GM21786 (cell line): Measurements from ENCODE around the gene ANKRD31.

Experiments
- ATAC-seq: cut with Tn5 transposase; IDR thresholded peaks from one replicate; pipeline ENCODE4 v1.9.1; 2021; ENCODE audit not compliant: unreplicated experiment

ANKRD31 gene

GRCh38 chr5:75043633-75044264 is 192.9 kb downstream of the ANKRD31 start:
- ATAC-seq = no peak

- ATAC-seq = no peak
These were observed 194.2 kb downstream of the ANKRD31 start for GRCh38 chr5:75042522-75042921.

- no peak for ATAC-seq
These were observed 195.7 kb downstream of the ANKRD31 start for GRCh38 chr5:75040973-75041372.

GRCh38 chr5:75037106-75037505 is 199.6 kb downstream of the ANKRD31 start:
- ATAC-seq = no peak

GRCh38 chr5:75034137-75034739 is 202.4 kb downstream of the ANKRD31 start:
- no peak for ATAC-seq

- no peak for ATAC-seq
These were observed 205.3 kb downstream of the ANKRD31 start for GRCh38 chr5:75031366-75031765.

- no peak for ATAC-seq
These were observed 208.6 kb downstream of the ANKRD31 start for GRCh38 chr5:75028090-75028489.

- ATAC-seq = no peak
These were observed 213.1 kb downstream of the ANKRD31 start for GRCh38 chr5:75023368-75024159.

- ATAC-seq = no peak
These were observed 214.9 kb downstream of the ANKRD31 start for GRCh38 chr5:75021800-75022199.

GRCh38 chr5:75021219-75021618 is 215.5 kb downstream of the ANKRD31 start:
- ATAC-seq = no peak

- ATAC-seq = no peak
These were observed 216.5 kb downstream of the ANKRD31 start for GRCh38 chr5:75020016-75020656.

GRCh38 chr5:75018805-75019587 is 217.7 kb downstream of the ANKRD31 start:
- no peak for ATAC-seq
